OCI-LY1 (cell line): ENCODE measurements around the gene TCP11L1.

Experiments used
- H2AFZ ChIP-seq: fragments of 200-600 bp; sonication (generic), shearing (Covaris generic); 2 replicates; pipeline ENCODE4 v1.6.0; 2014; ENCODE audit warnings: antibody characterized with exemption, mild to moderate bottlenecking, low read length
- H3F3A ChIP-seq: fragments of 200-600 bp; sonication (generic), shearing (Covaris generic); 2 replicates; pipeline ENCODE4 v1.6.0; 2014; ENCODE audit warnings: mild to moderate bottlenecking, antibody characterized with exemption, low read length, moderate library complexity; ENCODE audit not compliant: insufficient read depth
- H3K27ac ChIP-seq: fragments of 200-600 bp; sonication (generic); 2 replicates; pipeline ENCODE4 v1.5.1; 2014; ENCODE audit warnings: low read length, mixed run types, mild to moderate bottlenecking, low read depth; ENCODE audit not compliant: poor library complexity, severe bottlenecking
- H3K27me3 ChIP-seq: fragments of 200-600 bp; sonication (generic); 2 replicates; pipeline ENCODE4 v1.6.0; 2014; ENCODE audit warnings: antibody characterized with exemption, mild to moderate bottlenecking, low read length, moderate library complexity; ENCODE audit not compliant: insufficient read depth
- H3K36me3 ChIP-seq: fragments of 200-600 bp; sonication (generic); 2 replicates; pipeline ENCODE4 v1.6.1; 2014; ENCODE audit warnings: mild to moderate bottlenecking, antibody characterized with exemption, low read length, moderate library complexity, mixed read lengths; ENCODE audit not compliant: insufficient read depth
- H3K4me1 ChIP-seq: fragments of 200-600 bp; sonication (generic); 2 replicates; pipeline ENCODE4 v1.5.1; 2014; ENCODE audit warnings: mild to moderate bottlenecking, low read length, moderate library complexity; ENCODE audit not compliant: insufficient read depth, severe bottlenecking
- H3K4me2 ChIP-seq: fragments of 200-600 bp; sonication (generic), shearing (Covaris generic); 2 replicates; pipeline ENCODE4 v1.6.1; 2014; ENCODE audit warnings: low read length
- H3K4me3 ChIP-seq: fragments of 200-600 bp; sonication (generic); 2 replicates; pipeline ENCODE4 v1.5.1; 2014; ENCODE audit warnings: low read length, low read depth, mild to moderate bottlenecking, mixed read lengths; ENCODE audit not compliant: poor library complexity, severe bottlenecking
- H3K79me2 ChIP-seq: fragments of 200-600 bp; shearing (Covaris generic); 2 replicates; pipeline ENCODE4 v1.6.1; 2016; ENCODE audit warnings: mixed run types, low read length, mixed read lengths; ENCODE audit not compliant: insufficient read depth
- H3K9ac ChIP-seq: fragments of 200-600 bp; sonication (generic), shearing (Covaris generic); 2 replicates; pipeline ENCODE4 v1.6.1; 2014; ENCODE audit warnings: mild to moderate bottlenecking, low read length, mixed read lengths
- H3K9me2 ChIP-seq: fragments of 200-600 bp; sonication (generic), shearing (Covaris generic); 2 replicates; pipeline ENCODE4 v1.6.1; 2014; ENCODE audit warnings: low read depth, mild to moderate bottlenecking, low read length, mixed read lengths
- H3K9me3 ChIP-seq: fragments of 200-600 bp; shearing (Covaris generic); 2 replicates; pipeline ENCODE4 v1.6.1; 2014; ENCODE audit warnings: low read length, mixed read lengths
- H4K20me1 ChIP-seq: fragments of 200-600 bp; sonication (generic), shearing (Covaris generic); 2 replicates; pipeline ENCODE4 v1.6.0; 2016; ENCODE audit warnings: mild to moderate bottlenecking, low read length; ENCODE audit not compliant: insufficient read depth
- EZH2 ChIP-seq: fragments of 200-600 bp; sonication (generic), shearing (Covaris generic); IDR thresholded peaks from 2 replicates; pipeline ENCODE4 v1.8.0; 2017; ENCODE audit warnings: borderline replicate concordance, mixed run types, mild to moderate bottlenecking, antibody characterized with exemption, low read length, moderate library complexity, mixed read lengths
- TF ChIP-seq, protein P1 (sequence below): fragments of 200-600 bp; sonication (generic), shearing (Covaris generic); IDR thresholded peaks from 2 replicates; pipeline ENCODE4 v1.5.1; 2017; ENCODE audit warnings: mild to moderate bottlenecking, antibody characterized with exemption, low read length, moderate library complexity, mixed read lengths

TCP11L1 gene

GRCh38 chr11:33060271-33060670 lies 20.9 kb downstream of the TCP11L1 start:
- H2AFZ ChIP-seq: no peak overlapping the region
- no peak overlapping the region for H3K4me2 ChIP-seq
- H3K79me2 ChIP-seq: no peaks in the 10 kb centered on the region
- no peaks in the 10 kb centered on the region for H4K20me1 ChIP-seq
- H3K9ac ChIP-seq: no peak overlapping the region
- H3F3A ChIP-seq: no peaks in the 10 kb centered on the region
- H3K9me2 ChIP-seq: no peaks in the 10 kb centered on the region
- no peaks in the 10 kb centered on the region for H3K27me3 ChIP-seq
- TF ChIP-seq, protein P1, sequence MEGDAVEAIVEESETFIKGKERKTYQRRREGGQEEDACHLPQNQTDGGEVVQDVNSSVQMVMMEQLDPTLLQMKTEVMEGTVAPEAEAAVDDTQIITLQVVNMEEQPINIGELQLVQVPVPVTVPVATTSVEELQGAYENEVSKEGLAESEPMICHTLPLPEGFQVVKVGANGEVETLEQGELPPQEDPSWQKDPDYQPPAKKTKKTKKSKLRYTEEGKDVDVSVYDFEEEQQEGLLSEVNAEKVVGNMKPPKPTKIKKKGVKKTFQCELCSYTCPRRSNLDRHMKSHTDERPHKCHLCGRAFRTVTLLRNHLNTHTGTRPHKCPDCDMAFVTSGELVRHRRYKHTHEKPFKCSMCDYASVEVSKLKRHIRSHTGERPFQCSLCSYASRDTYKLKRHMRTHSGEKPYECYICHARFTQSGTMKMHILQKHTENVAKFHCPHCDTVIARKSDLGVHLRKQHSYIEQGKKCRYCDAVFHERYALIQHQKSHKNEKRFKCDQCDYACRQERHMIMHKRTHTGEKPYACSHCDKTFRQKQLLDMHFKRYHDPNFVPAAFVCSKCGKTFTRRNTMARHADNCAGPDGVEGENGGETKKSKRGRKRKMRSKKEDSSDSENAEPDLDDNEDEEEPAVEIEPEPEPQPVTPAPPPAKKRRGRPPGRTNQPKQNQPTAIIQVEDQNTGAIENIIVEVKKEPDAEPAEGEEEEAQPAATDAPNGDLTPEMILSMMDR: no peak
- TF ChIP-seq EZH2: no peak
- H3K4me3 ChIP-seq: no peak overlapping the region
- H3K4me1 ChIP-seq: peaks cover 19% of the 10 kb centered on the region
- no peak overlapping the region for H3K27ac ChIP-seq
- no peaks in the 10 kb centered on the region for H3K9me3 ChIP-seq
- peaks cover 51% of the 10 kb centered on the region for H3K36me3 ChIP-seq

DNA sequence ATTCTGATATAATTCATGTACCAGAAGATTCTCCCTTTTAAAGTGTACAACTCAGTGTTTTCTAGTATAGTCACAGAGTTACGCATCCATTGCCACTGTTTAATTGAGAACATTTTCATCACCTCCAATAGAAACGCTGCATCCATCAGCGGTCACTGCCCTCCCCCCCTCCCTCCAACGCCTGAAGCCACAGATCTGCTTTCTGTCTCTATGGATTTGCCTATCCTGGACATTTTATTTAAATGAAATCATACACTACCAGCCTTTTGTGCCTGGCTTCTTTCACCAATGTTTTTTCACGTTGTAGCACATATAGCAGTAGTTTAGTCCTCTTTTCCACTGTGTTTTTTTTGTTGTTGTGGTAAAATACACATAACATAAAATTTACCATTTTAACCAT lies 22.8 kb downstream of the TCP11L1 start:
- Histone ChIP-seq H3K9me2 (no peaks in the 10 kb centered on the region), H3K4me2 (no peak overlapping the region), H3K27me3 (no peaks in the 10 kb centered on the region), H2AFZ (no peak overlapping the region), H3K9ac (no peak overlapping the region), H3K79me2 (no peaks in the 10 kb centered on the region), H3K9me3 (no peaks in the 10 kb centered on the region), H4K20me1 (no peaks in the 10 kb centered on the region), H3F3A (no peaks in the 10 kb centered on the region), H3K4me1 (peaks cover 20% of the 10 kb centered on the region), H3K36me3 (peaks cover 58% of the 10 kb centered on the region), H3K27ac (no peak overlapping the region), H3K4me3 (no peak overlapping the region)
- TF ChIP-seq, protein P1: no peak
- TF ChIP-seq EZH2: no peak

DNA sequence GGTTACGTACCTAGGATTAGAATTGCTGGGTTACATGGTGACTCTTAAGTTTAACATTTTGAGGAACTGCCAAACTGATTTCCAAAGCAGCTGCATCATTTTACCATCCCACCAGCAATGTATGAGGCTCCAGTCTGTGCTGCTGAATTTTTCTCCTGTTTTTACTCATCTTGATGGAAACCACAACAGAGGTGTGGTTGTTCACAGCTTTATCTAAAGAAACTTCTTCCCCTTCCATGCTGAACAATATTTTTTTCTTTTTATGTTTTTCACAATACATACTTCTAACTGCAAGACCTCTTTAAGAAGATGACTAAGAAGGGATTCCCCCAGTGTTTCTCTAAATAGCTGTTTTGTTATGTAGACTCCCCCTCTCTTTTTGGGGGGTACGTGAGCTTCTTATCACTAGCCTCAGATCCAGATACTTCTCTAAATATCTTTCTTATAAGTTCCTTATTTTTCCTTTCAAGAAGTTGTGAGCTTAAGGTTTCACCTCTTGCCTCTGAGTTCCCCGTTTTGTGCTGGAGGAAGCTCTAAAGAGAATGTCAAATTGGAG lies 24.0 kb downstream of the TCP11L1 start:
- H3F3A ChIP-seq: no peaks in the 10 kb centered on the region
- no peaks in the 10 kb centered on the region for H3K9me2 ChIP-seq
- H3K27me3 ChIP-seq: no peaks in the 10 kb centered on the region
- no peak overlapping the region for H3K27ac ChIP-seq
- H3K9me3 ChIP-seq: no peaks in the 10 kb centered on the region
- TF ChIP-seq, protein P1: no peak
- no peak for TF ChIP-seq EZH2
- H3K4me1 ChIP-seq: peaks cover 20% of the 10 kb centered on the region
- no peak overlapping the region for H2AFZ ChIP-seq
- no peaks in the 10 kb centered on the region for H4K20me1 ChIP-seq
- H3K9ac ChIP-seq: no peak overlapping the region
- no peak overlapping the region for H3K4me3 ChIP-seq
- no peaks in the 10 kb centered on the region for H3K79me2 ChIP-seq
- H3K36me3 ChIP-seq: peaks cover 54% of the 10 kb centered on the region
- H3K4me2 ChIP-seq: no peak overlapping the region
